HL-60/S4 treated with phorbol 12-myristate 13-acetate at 8.2 ng/mL for 4 days and 3 days (cell line): Measurements from ENCODE around the gene CELSR2.

ENCODE experiments used
- in situ Hi-C: fragments of 300-500 bp; cut with MboI; formaldehyde crosslinking; loops from 2 replicates; pipeline ENCODE4 v1.15.0; 2022; ENCODE audit warnings: low sequenced_read_pairs

The CELSR2 gene

DNA sequence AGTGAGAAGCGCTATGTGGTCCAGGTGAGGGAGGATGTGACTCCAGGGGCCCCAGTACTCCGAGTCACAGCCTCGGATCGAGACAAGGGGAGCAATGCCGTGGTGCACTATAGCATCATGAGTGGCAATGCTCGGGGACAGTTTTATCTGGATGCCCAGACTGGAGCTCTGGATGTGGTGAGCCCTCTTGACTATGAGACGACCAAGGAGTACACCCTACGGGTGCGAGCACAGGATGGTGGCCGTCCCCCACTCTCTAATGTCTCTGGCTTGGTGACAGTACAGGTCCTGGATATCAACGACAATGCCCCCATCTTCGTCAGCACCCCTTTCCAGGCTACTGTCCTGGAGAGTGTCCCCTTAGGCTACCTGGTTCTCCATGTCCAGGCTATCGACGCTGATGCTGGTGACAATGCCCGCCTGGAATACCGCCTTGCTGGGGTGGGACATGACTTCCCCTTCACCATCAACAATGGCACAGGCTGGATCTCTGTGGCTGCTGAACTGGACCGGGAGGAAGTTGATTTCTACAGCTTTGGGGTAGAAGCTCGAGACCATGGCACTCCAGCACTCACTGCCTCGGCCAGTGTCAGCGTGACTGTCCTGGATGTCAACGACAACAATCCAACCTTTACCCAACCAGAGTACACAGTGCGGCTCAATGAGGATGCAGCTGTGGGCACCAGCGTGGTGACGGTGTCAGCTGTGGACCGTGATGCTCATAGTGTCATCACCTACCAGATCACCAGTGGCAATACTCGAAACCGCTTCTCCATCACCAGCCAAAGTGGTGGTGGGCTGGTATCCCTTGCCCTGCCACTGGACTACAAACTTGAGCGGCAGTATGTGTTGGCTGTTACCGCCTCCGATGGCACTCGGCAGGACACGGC is 2.2 kb downstream of the CELSR2 start:
- in situ Hi-C loops: no loop called here

- in situ Hi-C loops: no loop called here
These were observed 3.0 kb downstream of the CELSR2 start for GRCh38 chr1:109252167-109252892.

DNA sequence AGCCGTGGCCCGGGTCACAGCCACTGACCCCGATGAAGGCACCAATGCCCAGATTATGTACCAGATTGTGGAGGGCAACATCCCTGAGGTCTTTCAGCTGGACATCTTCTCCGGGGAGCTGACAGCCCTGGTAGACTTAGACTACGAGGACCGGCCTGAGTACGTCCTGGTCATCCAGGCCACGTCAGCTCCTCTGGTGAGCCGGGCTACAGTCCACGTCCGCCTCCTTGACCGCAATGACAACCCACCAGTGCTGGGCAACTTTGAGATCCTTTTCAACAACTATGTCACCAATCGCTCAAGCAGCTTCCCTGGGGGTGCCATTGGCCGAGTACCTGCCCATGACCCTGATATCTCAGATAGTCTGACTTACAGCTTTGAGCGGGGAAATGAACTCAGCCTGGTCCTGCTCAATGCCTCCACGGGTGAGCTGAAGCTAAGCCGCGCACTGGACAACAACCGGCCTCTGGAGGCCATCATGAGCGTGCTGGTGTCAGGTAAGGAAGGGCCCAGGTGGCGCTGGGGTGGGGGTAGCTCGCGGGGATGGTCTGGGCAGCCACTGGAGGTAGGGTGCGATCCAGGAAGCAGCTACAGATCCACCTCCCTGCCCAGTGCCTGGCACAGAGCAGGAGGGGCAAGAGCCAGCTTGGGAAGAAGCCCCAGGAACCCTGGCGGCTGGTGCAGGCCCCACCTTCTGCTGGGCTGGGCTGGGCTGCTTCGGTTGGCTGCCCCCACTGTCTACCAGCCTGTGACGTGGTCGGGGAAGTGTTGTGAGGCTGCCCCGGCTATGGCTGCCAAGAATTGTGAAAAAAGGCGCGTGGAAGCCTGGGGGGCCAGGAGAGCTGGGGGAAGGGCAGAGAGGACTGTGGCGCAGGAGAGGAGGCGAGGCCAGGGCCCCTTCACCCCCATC is 3.8 kb downstream of the CELSR2 start:
- in situ Hi-C loops: no loop called here

- in situ Hi-C loops: no loop called here
These were observed 4.7 kb downstream of the CELSR2 start for GRCh38 chr1:109253803-109254620.

DNA sequence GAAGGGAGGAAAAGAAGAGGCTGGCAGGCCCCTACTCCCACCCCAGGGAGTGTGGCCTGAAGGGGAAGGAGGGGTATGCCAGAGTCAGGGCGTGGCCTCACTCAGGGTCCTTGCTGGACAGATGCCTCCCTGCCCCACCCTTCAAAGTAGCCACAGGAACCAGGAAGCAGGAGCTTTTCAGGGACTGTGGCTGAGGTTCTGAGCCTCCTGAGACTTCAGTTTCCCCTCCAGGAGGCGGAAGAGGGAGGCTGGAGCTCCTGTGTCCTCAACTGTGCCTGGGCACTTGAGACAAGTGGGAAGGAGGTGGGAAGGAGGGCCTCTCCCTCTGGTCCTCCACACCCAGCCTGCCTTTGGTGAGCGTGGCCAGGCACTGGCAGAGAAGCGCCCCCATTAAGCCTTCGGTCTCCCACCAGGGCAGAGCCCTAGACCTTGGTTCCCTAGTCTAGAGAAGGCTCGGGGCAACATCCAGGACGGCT is 5.3 kb downstream of the CELSR2 start:
- in situ Hi-C loops: no loop called here

GRCh38 chr1:109255097-109255651 is 5.8 kb downstream of the CELSR2 start:
- in situ Hi-C loops: no loop called here

- in situ Hi-C loops: no loop called here
These were observed 6.3 kb downstream of the CELSR2 start for GRCh38 chr1:109255678-109256077.

DNA sequence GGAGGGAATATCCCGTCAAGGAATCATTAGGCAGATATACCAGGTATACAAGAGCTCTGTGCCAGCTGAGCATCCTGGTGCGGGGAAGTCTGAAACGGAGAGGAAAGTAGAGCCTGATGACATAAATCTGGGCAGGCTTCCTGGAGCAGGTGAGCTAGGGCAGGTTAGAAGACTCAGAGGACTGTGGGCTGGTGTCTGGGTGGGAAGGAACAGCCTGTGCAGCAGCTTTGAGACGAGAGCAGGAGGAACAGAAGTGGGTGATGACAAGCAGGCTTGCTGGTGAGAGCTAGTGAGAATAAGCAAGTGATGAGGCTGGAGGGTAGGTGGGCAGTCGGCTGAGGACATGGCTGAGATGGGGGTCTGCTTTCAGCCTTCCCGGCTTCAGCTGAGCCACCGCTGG is 6.7 kb downstream of the CELSR2 start:
- in situ Hi-C loops: no loop called here

DNA sequence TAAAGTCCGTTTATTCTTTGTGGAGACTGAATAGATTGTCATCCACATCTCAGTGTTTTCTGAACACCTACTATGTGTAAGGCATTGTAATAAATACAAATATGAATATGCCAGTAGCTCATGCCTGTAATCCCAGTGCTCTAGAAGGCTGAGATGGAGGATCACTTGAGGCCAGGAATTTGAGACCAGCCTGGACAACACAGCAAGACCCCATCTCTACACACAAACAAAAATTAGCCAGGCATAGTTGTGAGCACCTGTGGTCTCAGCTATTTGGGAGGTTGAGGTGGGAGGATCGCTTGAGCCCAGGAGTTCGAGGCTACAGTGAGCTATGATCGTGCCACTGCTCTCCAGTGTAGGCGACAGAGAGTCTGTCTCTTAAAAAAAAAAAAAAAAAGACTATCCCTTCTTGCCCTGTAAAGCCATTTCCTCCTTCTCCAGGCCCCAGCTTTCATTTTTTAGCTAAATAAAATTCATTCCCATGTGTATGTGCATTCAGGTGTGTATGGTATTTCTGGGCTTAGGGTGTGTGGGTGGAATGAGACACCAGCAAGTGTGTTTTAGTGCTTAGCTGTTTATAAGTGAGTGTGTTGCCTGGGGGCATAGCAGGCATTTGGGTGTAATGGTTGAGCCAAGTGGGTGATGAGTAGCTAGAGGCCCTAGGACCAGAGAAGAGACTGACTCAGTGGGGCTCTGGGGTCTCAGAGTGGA is 7.8 kb downstream of the CELSR2 start:
- in situ Hi-C loops: no loop called here

DNA sequence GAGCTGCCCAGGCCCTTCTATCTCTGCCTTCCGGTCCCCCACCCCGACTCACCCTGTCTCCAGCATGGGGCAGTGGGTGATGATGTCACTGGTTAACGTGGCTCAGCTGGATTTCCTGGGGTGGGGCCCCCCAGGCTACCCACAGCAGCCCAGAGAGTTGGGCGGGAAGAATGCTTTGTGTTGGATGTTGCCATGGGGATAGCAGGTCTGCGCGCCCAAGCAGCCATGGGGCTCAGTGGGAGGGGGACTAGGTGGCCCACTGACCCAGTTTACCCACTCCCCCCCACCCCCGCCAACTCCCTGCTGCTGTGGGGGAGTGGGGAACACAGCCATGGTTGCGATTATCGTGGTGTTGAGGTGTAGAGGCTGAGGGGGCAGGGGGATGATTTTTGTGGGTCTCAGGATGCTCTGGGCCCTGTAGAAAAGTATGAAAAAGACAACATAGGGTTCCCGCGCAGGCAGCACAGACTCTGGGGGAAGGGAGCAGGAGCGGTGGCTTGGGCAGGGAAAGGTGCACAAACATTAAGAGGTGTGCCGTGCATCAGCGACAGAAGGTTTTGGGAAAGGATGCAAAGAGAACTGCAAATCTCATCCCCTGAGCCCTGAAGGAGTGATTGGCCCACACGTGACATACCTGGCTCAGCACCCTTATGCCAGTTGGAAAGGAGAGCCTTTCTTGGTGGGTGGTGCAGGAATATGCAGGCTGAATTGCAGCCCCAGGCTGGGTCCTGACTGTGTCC is 8.5 kb downstream of the CELSR2 start:
- in situ Hi-C loops: no loop called here

- in situ Hi-C loops: no loop called here
These were observed 9.4 kb downstream of the CELSR2 start for GRCh38 chr1:109258481-109259466.

DNA sequence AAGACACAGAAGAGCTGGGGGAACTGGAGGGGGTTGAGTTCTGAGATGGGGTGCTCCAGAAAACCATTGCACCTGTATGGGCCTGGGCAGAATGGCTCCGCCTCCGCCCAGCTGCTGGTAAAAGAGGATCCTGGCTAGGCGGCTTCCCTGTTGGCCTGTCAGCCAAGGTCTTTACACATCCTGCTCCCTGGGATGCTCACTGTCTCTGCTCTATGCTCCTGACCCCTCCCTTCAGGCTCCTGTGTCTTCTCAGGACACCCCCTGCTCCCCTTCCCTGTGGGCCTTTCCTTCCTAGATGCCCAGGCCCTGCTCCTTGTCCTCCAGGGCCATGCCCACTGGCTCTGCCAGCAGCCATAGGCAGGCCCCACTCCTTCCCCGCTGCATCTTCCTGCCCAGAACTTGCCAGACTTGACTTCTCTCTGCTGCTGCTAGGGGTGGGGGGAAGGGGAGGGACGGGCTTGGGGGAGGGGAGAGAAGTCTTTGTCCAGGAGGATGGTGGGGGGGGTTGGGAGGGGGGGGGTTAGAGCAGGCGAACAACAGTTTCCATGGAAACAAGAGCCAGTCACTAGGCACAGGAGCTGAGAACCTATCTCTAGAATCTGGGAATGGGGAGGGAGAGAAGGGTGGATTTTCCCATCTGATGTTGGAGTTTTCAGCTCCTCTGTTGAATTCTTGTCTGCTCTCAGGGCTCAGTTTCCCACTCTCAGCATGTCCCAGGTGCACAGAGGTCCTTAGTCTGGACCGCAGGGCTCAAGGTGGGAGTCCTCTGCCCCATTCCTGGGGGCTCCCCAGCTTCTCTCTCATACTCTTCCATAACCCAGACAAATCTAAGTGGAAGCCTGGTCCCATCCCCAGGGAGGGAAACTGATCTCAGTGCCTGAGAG is 10.6 kb downstream of the CELSR2 start:
- in situ Hi-C loops: loop anchor here (10.0 kb wide), 2 partner anchors 135 to 275 kb away; partner anchors contain the start of genes GPR61 and SORT1

DNA sequence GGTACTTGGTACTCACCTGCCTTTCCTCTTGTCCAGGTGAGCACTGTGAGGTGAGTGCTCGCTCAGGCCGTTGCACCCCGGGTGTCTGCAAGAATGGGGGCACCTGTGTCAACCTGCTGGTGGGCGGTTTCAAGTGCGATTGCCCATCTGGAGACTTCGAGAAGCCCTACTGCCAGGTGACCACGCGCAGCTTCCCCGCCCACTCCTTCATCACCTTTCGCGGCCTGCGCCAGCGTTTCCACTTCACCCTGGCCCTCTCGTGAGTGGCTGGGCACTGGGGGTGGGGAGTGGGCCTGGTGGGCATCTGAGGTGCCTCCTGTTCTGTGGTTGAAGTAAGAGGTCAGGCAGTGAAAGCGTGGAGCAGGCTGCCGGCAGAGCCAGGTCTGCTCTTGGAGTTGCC is 11.7 kb downstream of the CELSR2 start:
- in situ Hi-C loops: loop anchor here (10.0 kb wide), 2 partner anchors 134 to 274 kb away; partner anchors contain the start of genes GPR61 and SORT1

DNA sequence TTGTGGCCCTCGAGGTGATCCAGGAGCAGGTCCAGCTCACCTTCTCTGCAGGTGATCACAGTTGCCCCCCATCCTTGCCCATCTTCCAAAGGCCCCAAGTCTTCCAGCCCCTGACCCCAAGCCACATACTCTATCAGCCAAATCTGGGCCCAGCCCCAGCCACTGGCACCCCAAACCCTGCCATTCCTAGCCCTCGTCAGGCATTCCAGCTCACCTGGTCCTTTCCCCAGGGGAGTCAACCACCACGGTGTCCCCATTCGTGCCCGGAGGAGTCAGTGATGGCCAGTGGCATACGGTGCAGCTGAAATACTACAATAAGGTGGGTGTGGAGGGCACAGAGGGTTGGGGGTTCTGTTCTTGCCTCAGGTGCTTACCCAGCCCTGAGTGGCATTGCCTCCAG is 12.2 kb downstream of the CELSR2 start:
- in situ Hi-C loops: loop anchor here (10.0 kb wide), 2 partner anchors 133 to 273 kb away; partner anchors contain the start of genes GPR61 and SORT1

GRCh38 chr1:109262231-109263055 is 13.1 kb downstream of the CELSR2 start:
- in situ Hi-C loops: loop anchor here (10.0 kb wide), 2 partner anchors 132 to 272 kb away; partner anchors contain the start of genes GPR61 and SORT1
